GOT3 (cell line): Measurements from ENCODE around the gene ACSF3.

Experiments used
- DNase-seq: peaks from one replicate; lab custom pipeline; 2025; ENCODE audit warnings: mixed read lengths; lab: John Stamatoyannopoulos, UW

The ACSF3 gene

DNA sequence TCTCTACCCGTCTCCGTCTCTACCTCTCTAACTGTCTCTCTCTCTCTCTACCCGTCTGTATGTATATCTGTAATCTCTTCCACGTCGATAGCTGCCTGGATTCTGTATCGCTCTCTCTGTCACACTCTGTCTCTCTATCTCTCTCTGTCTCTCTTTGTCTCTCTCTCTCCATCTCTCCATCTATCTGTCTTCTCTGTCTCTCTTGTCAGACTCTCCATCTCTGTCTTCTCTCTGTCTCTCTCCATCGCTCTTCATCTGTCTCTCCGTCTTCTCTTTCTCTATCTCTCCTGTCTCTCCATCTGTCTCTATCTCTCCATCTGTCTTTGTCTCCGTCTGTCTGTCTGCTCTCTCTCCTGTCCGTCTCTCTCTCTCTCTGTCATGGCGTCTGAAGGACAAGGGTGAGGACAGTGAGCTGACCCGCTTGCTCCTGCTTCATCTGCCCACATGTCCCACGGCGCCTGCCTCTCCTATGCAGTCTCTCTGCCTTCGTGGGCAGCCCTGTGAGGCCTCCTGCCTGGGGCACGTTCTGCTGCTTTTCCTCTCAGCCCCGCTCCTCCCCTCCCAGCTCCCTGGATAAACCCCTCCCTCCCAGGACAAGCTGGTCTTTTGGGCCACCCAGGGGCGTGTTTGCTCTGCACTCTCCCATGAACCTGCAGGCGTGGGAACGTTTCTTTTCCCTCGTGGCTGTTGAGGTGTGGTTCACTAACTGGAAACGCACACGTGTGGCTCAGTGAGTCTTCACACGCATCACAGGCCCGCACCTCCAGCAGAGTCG lies 18.9 kb downstream of the ACSF3 start:
- no peak for DNase-seq

- no peak for DNase-seq
Measured at GRCh38 chr16:89113152-89113547, 19.5 kb downstream of the ACSF3 start.

DNA sequence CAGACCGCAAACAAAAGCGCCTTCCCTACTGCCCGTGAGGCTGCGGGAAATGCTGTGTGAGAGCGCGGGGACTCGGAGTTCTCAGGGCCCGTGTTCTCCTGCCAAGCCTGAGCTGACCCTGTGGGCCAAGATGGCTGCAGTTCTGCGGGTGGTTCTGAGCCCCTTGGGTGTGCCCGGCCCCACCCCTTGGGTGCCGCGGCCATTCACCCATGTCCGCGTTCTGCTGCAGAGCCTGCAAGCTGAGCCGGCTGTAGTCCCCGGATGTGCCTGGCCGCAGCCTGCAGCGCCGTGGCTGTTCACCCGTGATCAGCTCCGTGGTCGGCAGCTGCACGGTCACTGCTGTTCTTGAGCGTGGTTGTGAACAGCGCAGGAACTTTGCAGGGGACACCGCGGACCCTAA lies 20.0 kb downstream of the ACSF3 start:
- no peak for DNase-seq

- no peak for DNase-seq
Measured at GRCh38 chr16:89114159-89114981, 20.7 kb downstream of the ACSF3 start.

DNA sequence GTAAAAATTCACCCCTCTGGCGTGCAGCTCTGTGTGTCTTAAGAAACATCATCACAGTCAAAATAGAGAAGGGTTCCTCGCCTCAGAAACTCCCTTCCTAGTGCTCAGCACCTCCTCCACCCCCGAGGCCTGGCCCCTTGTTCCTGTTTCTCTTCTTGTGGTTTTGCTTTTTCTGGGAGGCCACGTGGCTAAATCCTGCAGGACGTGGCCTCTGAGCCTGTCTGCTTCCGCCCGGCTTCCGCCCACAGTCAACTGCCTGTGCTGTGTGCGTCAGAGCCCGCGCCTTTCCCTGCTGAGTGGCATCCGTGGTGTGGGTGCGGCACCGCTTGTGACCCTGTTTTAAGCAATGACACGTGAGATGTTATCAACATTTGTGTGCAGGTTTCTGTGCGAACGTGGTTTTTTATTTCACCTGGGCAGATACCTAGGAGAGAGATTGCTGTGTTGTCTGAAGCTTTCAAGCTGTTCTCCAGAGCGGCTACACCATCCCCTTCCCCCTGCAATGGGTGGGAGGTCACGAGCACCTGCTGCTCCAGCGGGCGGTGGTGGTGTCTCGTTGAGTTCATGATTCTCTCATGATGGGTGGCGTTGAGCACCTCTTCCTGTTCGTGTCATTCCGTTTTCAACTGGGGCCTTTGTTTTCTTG lies 21.7 kb downstream of the ACSF3 start:
- no peak for DNase-seq

GRCh38 chr16:89116341-89117226 lies 22.9 kb downstream of the ACSF3 start:
- no peak for DNase-seq

GRCh38 chr16:89117227-89117974 lies 23.7 kb downstream of the ACSF3 start:
- no peak for DNase-seq

GRCh38 chr16:89117975-89118289 lies 24.3 kb downstream of the ACSF3 start:
- DNase-seq, result no peak

DNA sequence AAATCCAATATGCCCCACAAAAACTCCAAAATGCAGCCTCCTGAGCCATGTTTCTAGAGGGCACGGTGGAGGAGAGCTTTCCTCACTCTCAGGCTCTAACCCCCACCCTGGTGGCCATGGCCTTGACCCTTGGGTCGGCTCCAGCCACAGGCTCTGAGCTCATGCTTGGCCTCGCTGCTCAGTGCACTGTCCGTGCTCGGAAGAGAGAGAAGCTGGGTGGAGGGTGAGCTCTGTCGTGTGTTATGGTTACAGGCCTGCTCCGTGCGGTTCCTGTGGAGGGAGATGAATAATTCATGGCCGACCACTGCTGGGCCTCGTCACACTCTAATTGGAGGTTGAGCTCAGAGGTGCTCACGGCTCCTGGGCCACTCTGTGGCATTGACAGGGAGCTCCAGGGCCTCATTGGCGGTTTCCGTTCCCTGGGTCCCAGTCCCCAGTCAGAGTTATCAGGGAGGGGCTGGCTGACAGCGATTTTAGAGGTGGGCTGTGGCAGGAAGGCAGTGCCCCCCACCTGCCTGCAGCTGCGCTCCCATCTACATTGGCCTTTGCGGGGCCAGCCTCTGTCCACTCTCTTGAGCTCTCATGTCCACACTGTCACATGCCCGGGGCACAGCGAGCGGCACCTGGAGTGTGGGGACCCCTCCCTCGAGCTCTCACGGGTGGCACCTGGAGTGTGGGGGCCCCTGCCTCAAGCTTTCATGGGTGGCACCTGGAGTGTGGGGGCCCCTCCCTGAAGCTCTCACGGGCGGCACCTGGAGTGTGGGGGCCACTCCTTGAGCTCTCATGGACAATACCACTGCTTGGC lies 24.9 kb downstream of the ACSF3 start:
- DNase-seq, result no peak

- DNase-seq, result no peak
Measured at GRCh38 chr16:89119166-89119621, 25.5 kb downstream of the ACSF3 start.

DNA sequence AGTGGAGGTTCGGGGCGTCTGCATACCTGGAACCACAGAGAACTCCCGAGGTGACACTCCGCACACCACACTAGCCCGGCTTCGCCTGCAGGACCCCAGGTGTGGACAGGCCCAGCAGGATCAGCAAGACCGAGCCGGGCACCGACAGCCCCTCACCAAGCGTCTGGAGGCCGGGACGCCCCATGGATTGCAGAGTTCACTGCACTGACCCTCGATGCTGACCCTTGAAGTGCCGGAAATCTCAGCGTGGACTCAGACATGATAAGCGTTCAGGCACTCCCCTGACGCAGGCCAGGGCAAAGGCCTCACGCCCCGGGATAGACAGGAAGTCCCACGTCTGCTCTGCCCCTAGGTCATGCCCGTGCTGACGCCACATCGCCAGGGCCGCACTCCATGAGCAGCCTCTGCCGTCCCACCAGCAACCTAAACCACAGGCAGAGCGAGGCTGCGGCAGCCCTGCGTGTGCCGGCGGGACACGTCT lies 26.0 kb downstream of the ACSF3 start:
- no peak for DNase-seq

GRCh38 chr16:89120281-89120680 lies 26.6 kb downstream of the ACSF3 start:
- DNase-seq, result no peak

GRCh38 chr16:89120921-89121351 lies 27.3 kb downstream of the ACSF3 start:
- no peak for DNase-seq

GRCh38 chr16:89121691-89122321 lies 28.2 kb downstream of the ACSF3 start:
- no peak for DNase-seq

DNA sequence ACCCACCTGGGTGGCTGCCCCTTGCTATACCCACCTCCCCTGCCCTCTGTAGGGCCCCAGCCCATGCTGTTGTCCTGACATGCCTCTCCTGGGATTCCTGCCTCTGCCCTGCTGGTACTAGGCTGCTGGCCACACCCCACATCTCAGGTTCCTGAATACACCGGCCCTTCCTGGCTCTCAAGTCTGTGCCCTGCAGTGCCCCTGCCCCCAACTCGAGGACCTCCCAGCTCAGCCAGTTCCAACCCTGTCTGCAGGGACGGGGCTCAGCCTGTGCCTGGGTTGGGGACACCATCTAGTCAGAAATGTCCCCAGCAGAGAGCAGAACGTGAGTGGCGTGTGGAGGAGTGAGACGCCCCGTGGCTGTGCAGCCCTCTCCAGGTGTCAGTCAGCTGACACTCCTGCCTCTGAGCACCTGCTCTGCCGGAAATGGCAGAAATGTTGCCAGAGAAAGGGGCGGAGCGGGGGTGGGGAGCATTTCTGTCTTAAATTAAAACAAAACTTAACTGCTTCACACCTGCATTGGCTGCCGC lies 28.7 kb downstream of the ACSF3 start:
- no peak for DNase-seq

DNA sequence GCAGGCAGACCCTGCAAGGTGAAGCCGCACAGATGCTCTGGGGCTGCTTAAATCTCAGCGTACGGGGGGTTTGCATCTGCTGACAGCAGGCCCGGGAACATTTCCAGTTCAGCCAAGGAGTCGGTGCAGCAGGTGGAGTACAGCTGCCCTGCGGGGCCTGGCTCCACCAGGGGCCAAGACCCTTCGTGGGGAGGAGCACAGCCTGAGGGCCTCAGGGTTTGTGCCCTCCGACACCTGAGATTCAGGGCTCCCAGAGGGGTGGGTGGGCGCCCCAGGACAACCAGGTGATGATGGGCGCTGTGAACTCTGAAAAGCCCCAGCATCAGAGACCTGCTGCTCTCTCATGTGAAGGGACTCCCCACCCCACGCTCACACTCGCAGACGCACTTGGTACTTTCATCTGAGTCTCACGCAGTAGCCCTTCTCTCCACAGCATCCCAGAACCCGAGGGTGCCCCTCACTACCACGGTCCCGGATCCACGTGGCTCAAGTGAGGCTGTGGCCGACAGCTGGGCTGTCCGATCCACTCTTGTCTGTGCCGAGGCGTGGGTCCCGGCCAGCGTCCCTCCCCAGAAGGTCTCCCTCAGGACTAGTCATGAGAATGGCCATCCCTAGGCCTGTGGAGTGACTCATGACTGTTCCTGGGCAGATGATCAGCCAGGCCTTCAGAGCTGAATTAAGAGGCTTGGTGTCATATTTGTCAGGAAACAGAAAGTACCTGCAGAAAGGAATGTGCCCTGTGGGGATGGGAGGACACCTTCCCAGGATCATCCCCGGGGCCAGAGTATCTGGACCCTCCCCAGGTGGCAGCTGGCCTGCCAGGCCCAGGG lies 29.6 kb downstream of the ACSF3 start:
- no peak for DNase-seq

GRCh38 chr16:89123831-89124100 lies 30.1 kb downstream of the ACSF3 start:
- DNase-seq, result no peak

- DNase-seq, result no peak
Measured at GRCh38 chr16:89129378-89129777, 35.7 kb downstream of the ACSF3 start.

DNA sequence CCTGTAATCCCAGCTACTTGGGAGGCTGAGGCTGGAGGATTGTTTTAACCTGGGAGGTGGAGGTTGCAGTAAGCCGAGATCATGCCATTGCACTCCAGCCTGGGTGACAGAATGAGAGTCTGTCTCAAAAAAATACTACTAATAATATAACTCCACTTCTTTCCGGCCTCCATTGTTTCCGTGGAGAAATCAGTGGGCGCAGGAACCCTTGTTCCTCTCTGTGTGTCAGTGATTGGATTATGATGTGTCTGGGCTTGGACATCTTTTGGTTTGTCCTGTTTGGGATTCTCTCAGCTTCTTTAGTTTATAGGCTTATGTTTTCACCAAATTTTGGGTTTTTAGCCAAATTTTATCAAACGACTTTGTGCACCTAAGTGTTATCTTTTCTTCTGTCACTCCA lies 36.8 kb downstream of the ACSF3 start:
- DNase-seq, result no peak
